Measurements from ENCODE around the gene SDHAF2.
"Not testable (repeated sequence)": the region's sequence is repeated elsewhere in the genome, so short reads cannot be mapped to it uniquely, and the experiment has no call there.

SDHAF2 gene

GRCh38 chr11:61467602-61468001, 37.7 kb downstream of the SDHAF2 start:
- not testable (repeated sequence) for H2AK5ac ChIP-seq (ENCODE audit: low read length); H3K9ac ChIP-seq (ENCODE audit: low read length); H3K79me2 ChIP-seq (ENCODE audit: control insufficient read depth, insufficient read depth, low read length, poor library complexity); H4K12ac ChIP-seq (ENCODE audit: low read depth, low read length); H3K23ac ChIP-seq (ENCODE audit: low read length); H3K18ac ChIP-seq (ENCODE audit: low read length); H3K4me3 ChIP-seq (ENCODE audit: low read depth, low read length); H3K27ac ChIP-seq (ENCODE audit: low read depth, low read length); H2AFZ ChIP-seq (ENCODE audit: insufficient read depth, low read length, poor library complexity); H3K14ac ChIP-seq (ENCODE audit: low read length); H2BK120ac ChIP-seq (ENCODE audit: insufficient read depth, low read length, poor library complexity); H3K4me2 ChIP-seq (ENCODE audit: low read length); H4K91ac ChIP-seq (ENCODE audit: low read depth, low read length); H2BK12ac ChIP-seq (ENCODE audit: low read length); H3K79me1 ChIP-seq (ENCODE audit: low read length); DNase-seq; H3K27me3 ChIP-seq (ENCODE audit: insufficient read depth, low read length); H3K9me3 ChIP-seq (ENCODE audit: insufficient read depth, low read depth, low read length); H3K36me3 ChIP-seq (ENCODE audit: control insufficient read depth in 1 of 2, insufficient read depth in 2 of 2, low read length in 2 of 2); H3K4ac ChIP-seq (ENCODE audit: low read depth, low read length); H4K8ac ChIP-seq (ENCODE audit: low read depth, low read length); H3K4me1 ChIP-seq (ENCODE audit: control insufficient read depth in 1 of 2, insufficient read depth in 2 of 2, low read length in 2 of 2); H2BK5ac ChIP-seq (ENCODE audit: low read depth, low read length, poor library complexity)
- no CpG with 5 or more reads among the region's 6 CpGs for WGBS (ENCODE audit: extremely low coverage, insufficient coverage, insufficient read length)

DNA sequence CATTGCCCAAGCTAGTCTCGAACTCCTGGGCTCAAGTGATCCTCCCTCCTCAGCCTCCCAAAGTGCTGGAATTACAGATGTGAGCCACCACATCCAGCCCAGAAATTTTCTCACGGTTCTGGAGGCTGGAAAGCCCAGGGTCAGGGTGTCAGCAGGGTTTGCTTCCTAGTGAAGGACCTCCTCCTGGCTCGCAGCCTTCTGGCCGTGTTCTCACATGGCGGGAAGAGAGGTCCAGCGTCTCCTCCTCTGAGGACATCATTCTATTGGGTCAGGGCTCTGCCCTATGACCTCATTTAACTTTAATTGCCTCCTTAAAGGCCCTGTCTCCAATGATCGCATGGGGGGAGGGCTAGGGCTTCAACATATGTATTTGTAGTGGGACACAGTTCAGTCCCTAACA, 38.1 kb downstream of the SDHAF2 start:
- Histone ChIP-seq H4K91ac (ENCODE audit: low read depth, low read length) (no peak overlapping the region), H3K27ac (ENCODE audit: low read depth, low read length) (no peak overlapping the region), H3K4me2 (ENCODE audit: low read length) (no peak overlapping the region), H3K18ac (ENCODE audit: low read length) (no peak overlapping the region), H3K23ac (ENCODE audit: low read length) (no peak overlapping the region), H3K27me3 (ENCODE audit: insufficient read depth, low read length) (no peaks in the 10 kb centered on the region), H4K8ac (ENCODE audit: low read depth, low read length) (no peak overlapping the region), H3K79me2 (ENCODE audit: control insufficient read depth, insufficient read depth, low read length, poor library complexity) (no peaks in the 10 kb centered on the region), H2BK120ac (ENCODE audit: insufficient read depth, low read length, poor library complexity) (no peak overlapping the region), H3K9me3 (ENCODE audit: insufficient read depth, low read depth, low read length) (no peaks in the 10 kb centered on the region), H3K4ac (ENCODE audit: low read depth, low read length) (no peak overlapping the region), H2AK5ac (ENCODE audit: low read length) (no peak overlapping the region), H2BK5ac (ENCODE audit: low read depth, low read length, poor library complexity) (no peak overlapping the region), H3K9ac (ENCODE audit: low read length) (no peak overlapping the region), H3K14ac (ENCODE audit: low read length) (no peak overlapping the region), H3K79me1 (ENCODE audit: low read length) (peaks cover 3% of the 10 kb centered on the region), H3K4me3 (ENCODE audit: low read depth, low read length) (no peak overlapping the region), H4K12ac (ENCODE audit: low read depth, low read length) (no peak overlapping the region), H3K4me1 (ENCODE audit: control insufficient read depth in 1 of 2, insufficient read depth in 2 of 2, low read length in 2 of 2) (peaks cover 3 to 7% of the 10 kb centered on the region in 2 experiments), H2BK12ac (ENCODE audit: low read length) (no peak overlapping the region), H3K36me3 (ENCODE audit: control insufficient read depth in 1 of 2, insufficient read depth in 2 of 2, low read length in 2 of 2) (peaks cover 4 to 5% of the 10 kb centered on the region in 2 experiments), H2AFZ (ENCODE audit: insufficient read depth, low read length, poor library complexity) (no peak overlapping the region)
- no CpG with 5 or more reads among the region's 7 CpGs for WGBS (ENCODE audit: extremely low coverage, insufficient coverage, insufficient read length)
- DNase-seq, result no peak

GRCh38 chr11:61472282-61472681, 42.4 kb downstream of the SDHAF2 start:
- peak overlapping the region; percentile 1 for H2BK5ac ChIP-seq (ENCODE audit: low read depth, low read length, poor library complexity)
- H2BK12ac ChIP-seq (ENCODE audit: low read length), result no peak overlapping the region
- no peak overlapping the region for H2BK120ac ChIP-seq (ENCODE audit: insufficient read depth, low read length, poor library complexity)
- H3K9ac ChIP-seq (ENCODE audit: low read length), result no peak overlapping the region
- no peaks in the 10 kb centered on the region for H3K27me3 ChIP-seq (ENCODE audit: insufficient read depth, low read length)
- H2AK5ac ChIP-seq (ENCODE audit: low read length), result no peak overlapping the region
- peaks cover 4 to 12% of the 10 kb centered on the region in 2 experiments for H3K4me1 ChIP-seq (ENCODE audit: control insufficient read depth in 1 of 2, insufficient read depth in 2 of 2, low read length in 2 of 2)
- no CpG with 5 or more reads among the region's 5 CpGs for WGBS (ENCODE audit: extremely low coverage, insufficient coverage, insufficient read length)
- H3K27ac ChIP-seq (ENCODE audit: low read depth, low read length), result peak overlapping the region; percentile 58
- H4K91ac ChIP-seq (ENCODE audit: low read depth, low read length), result no peak overlapping the region
- H3K9me3 ChIP-seq (ENCODE audit: insufficient read depth, low read depth, low read length), result no peaks in the 10 kb centered on the region
- H3K4me3 ChIP-seq (ENCODE audit: low read depth, low read length), result no peak overlapping the region
- DNase-seq, result peak; percentile 85 to 88
- no peak overlapping the region for H2AFZ ChIP-seq (ENCODE audit: insufficient read depth, low read length, poor library complexity)
- no peaks in the 10 kb centered on the region for H3K79me2 ChIP-seq (ENCODE audit: control insufficient read depth, insufficient read depth, low read length, poor library complexity)
- H3K4me2 ChIP-seq (ENCODE audit: low read length), result no peak overlapping the region
- H3K36me3 ChIP-seq (ENCODE audit: control insufficient read depth in 1 of 2, insufficient read depth in 2 of 2, low read length in 2 of 2), result peaks cover 4 to 5% of the 10 kb centered on the region in 2 experiments
- H3K18ac ChIP-seq (ENCODE audit: low read length), result no peak overlapping the region
- H3K79me1 ChIP-seq (ENCODE audit: low read length), result peaks cover 3% of the 10 kb centered on the region
- peak overlapping the region; percentile 24 for H4K8ac ChIP-seq (ENCODE audit: low read depth, low read length)
- H4K12ac ChIP-seq (ENCODE audit: low read depth, low read length), result no peak overlapping the region
- no peak overlapping the region for H3K14ac ChIP-seq (ENCODE audit: low read length)
- H3K23ac ChIP-seq (ENCODE audit: low read length), result no peak overlapping the region
- H3K4ac ChIP-seq (ENCODE audit: low read depth, low read length), result no peak overlapping the region

DNA sequence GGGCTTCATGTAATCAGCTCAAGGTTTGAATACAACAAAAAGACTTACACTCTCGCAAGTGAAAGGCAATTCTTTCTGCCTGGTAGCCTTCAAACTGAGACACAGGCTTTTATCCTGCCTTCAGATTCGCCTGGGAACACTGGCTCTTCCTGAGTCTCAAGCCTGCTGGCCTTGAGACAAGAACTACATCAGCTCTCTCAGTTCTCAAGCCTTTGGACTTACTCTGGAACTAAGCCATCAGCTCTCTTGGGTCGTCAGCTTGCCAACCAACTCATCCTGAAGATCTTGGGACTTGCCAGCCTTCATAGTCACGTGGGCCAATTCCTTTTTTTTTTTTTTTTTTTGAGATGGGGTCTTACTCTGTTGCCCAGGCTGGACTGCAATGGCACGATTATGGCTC, 42.9 kb downstream of the SDHAF2 start:
- no peak overlapping the region for H3K4me3 ChIP-seq (ENCODE audit: low read depth, low read length)
- peak overlapping the region; percentile 81 for H4K91ac ChIP-seq (ENCODE audit: low read depth, low read length)
- H3K79me2 ChIP-seq (ENCODE audit: control insufficient read depth, insufficient read depth, low read length, poor library complexity), result no peaks in the 10 kb centered on the region
- H3K27ac ChIP-seq (ENCODE audit: low read depth, low read length), result no peak overlapping the region
- DNase-seq, result peak in 1 of 2 donors; percentile 20
- peaks cover 3% of the 10 kb centered on the region for H3K79me1 ChIP-seq (ENCODE audit: low read length)
- peak overlapping the region; percentile 58 for H2BK12ac ChIP-seq (ENCODE audit: low read length)
- H2BK120ac ChIP-seq (ENCODE audit: insufficient read depth, low read length, poor library complexity), result peak overlapping the region; percentile 64
- H4K12ac ChIP-seq (ENCODE audit: low read depth, low read length), result no peak overlapping the region
- no peak overlapping the region for H3K9ac ChIP-seq (ENCODE audit: low read length)
- peaks cover 4 to 5% of the 10 kb centered on the region in 2 experiments for H3K36me3 ChIP-seq (ENCODE audit: control insufficient read depth in 1 of 2, insufficient read depth in 2 of 2, low read length in 2 of 2)
- no peaks in the 10 kb centered on the region for H3K27me3 ChIP-seq (ENCODE audit: insufficient read depth, low read length)
- H2BK5ac ChIP-seq (ENCODE audit: low read depth, low read length, poor library complexity), result peak overlapping the region; percentile 38
- no peak overlapping the region for H3K4ac ChIP-seq (ENCODE audit: low read depth, low read length)
- H3K4me1 ChIP-seq (ENCODE audit: control insufficient read depth in 1 of 2, insufficient read depth in 2 of 2, low read length in 2 of 2), result peaks cover 4 to 15% of the 10 kb centered on the region in 2 experiments
- no peaks in the 10 kb centered on the region for H3K9me3 ChIP-seq (ENCODE audit: insufficient read depth, low read depth, low read length)
- no peak overlapping the region for H2AFZ ChIP-seq (ENCODE audit: insufficient read depth, low read length, poor library complexity)
- H3K18ac ChIP-seq (ENCODE audit: low read length), result peak overlapping the region; percentile 47
- H2AK5ac ChIP-seq (ENCODE audit: low read length), result no peak overlapping the region
- no peak overlapping the region for H3K4me2 ChIP-seq (ENCODE audit: low read length)
- no CpG with 5 or more reads among the region's 5 CpGs for WGBS (ENCODE audit: extremely low coverage, insufficient coverage, insufficient read length)
- H3K23ac ChIP-seq (ENCODE audit: low read length), result no peak overlapping the region
- peak overlapping the region; percentile 34 for H4K8ac ChIP-seq (ENCODE audit: low read depth, low read length)
- H3K14ac ChIP-seq (ENCODE audit: low read length), result peak overlapping the region; percentile 56
